HG03558 (cell line): ENCODE measurements around the gene RLN3.

Experiments
- ATAC-seq: cut with Tn5 transposase; IDR thresholded peaks from one replicate; pipeline ENCODE4 v1.9.1; 2021; ENCODE audit warnings: moderate number of reproducible peaks; ENCODE audit not compliant: unreplicated experiment; ENCODE audit errors: extremely low read depth

RLN3 gene

GRCh38 chr19:14073261-14073924 lies 45.4 kb downstream of the RLN3 start:
- peak; percentile 42 for ATAC-seq

DNA sequence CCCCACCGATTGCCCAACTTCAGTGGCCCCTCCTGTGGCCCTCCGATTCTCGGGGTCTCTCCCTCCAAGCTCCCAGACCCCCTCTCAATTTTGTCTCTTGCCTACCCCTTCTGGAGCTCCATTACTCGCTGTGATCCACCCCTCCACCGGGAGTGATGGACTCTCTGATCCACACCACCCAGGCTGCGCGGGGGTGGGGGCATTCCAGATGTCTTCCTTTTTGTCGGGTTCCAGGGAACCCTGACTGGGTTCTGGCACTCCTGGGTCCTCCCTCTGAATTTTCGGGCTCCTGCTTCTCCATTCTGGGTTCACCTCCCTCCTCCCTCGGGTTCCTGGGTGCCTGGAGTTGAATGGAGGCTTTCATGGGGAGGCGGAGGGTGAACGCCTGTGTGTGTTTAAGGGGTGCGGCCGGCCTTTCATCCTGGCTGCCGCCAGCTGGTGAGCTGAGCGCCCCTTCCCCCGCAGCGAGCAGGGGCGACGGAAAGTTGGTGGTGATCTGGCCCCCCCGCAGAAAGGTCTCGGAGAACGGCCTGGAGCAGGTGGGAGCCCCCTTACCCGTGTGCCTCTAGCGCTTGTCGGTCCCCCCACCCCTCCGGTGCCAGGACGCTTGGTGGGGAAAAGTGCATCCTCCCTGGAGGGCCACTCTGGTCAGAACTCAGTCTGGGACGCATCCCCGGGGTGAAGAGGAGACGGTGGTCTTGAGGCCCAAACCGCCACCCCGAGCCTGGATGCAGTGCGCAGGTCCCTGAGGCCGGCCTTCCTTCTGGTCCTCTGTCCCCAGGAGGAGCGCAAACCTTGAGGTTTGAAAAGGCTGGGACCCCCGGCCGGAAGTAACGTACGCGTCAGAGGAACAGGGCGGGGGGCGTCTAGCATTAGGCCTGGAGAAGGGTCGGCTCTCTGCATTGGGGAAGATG lies 46.2 kb downstream of the RLN3 start:
- no peak for ATAC-seq

- ATAC-seq: no peak
Observed at GRCh38 chr19:14078411-14078810, 50.5 kb downstream of the RLN3 start.
